Motor neuron (in vitro differentiated cells): Measurements from ENCODE around the gene TADA3. TPM values are rescaled to one million over a fixed set of nuclear protein-coding genes. Genes with fewer than 3 reads are reported as not detected.

Experiments
- ATAC-seq, 8 experiments: fragments of 200-7000 bp; cut with Tn5 transposase; replicated peaks in 6 of 8; 2 replicates each; pipeline ENCODE4 v1.8.0; 2021; ENCODE audit warnings: mild to moderate bottlenecking in 8 of 8, moderate library complexity in 8 of 8
- H3K27ac ChIP-seq, 2 donors: fragments of 250-450 bp; sonication (Bioruptor Pico); 2 replicates each; pipeline ENCODE4 v1.9.0; 2021; ENCODE audit warnings: antibody characterized with exemption in 2 of 2, mild to moderate bottlenecking in 2 of 2, moderate library complexity in 1 of 2
- H3K4me1 ChIP-seq, 2 donors: fragments of 250-450 bp; sonication (Bioruptor Pico); replicated peaks in 1 of 2; 2 replicates each; pipeline ENCODE4 v1.6.1; 2021; ENCODE audit warnings: antibody characterized with exemption in 2 of 2, mild to moderate bottlenecking in 2 of 2, moderate library complexity in 1 of 2
- H3K4me3 ChIP-seq, 5 donors: fragments of 250-450 bp; sonication (Bioruptor Pico); 2 replicates each; pipeline ENCODE4 v1.9.0; 2021; ENCODE audit warnings: antibody characterized with exemption in 5 of 5, mild to moderate bottlenecking in 5 of 5, moderate library complexity in 4 of 5
- WGBS, 10 experiments: fragments of 450-650 bp; shearing (Covaris generic); methylation state at CpG; one replicate each; pipeline ENCODE4 v1.0.0; 2022; 5-methylcytosine and 5-hydroxymethylcytosine counted together
- in situ Hi-C, 9 experiments: fragments of 400-800 bp; cut with MboI; loops; one replicate each; pipeline ENCODE4 v1.15.0; 2021; ENCODE audit warnings: low sequenced_read_pairs in 9 of 9, low pct_unique_long_range_greater_than_20kb in 2 of 9; ENCODE audit not compliant: unreplicated experiment in 9 of 9
- total RNA-seq, 8 experiments: library from RNA; unstranded; fragments of 300-600 nt; gene quantifications; 2 replicates each; pipeline versions ENCODE4 v1.2.3 to v1.2.4, GENCODE V29; 2022

The TADA3 gene
- total RNA-seq, 8 experiments from 2014 or later, result 23.0 to 56.2 (median 40.7) TPM

DNA sequence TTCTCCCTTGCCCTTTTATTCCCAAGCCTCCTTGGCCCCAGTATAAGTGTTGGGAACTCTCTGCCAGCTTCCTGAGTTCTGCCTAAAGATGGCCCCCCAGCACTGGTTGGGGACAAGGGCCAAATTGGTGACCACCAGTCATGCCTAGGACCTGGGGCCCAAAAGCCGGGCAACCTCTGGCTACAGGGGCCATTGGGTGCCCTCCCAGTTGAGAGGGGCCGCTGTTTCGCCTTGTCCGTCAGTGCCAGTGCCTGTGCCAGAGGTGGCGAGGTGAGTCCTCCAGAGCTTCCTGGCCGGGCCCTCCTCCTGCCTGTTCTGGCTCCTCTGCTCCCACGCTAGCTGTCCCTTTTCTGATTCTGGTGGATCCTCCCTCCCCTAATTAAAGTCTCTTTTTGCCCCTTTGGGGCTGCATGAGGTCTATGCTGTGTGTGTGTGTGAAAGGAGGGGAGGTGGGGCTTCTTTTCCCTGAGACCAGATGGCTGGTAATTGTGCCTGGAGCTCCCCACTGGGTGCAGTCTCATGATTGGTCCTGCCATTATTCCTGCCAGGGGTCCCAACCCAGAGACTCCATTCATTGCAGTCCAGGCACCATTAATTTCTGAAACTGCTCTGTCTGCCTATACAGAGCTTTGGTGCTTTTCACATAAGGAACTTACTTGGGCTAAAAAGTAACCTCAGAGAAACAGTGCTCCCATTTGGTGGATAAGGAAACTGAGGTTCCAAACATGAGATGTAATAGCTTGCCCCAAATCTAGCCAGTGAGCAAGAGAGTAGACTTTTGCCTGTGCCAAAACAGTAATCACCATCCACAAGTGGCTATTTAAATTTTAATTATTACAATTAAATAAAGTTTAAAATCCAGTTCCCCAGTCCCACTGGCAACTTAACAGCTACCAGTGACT, 14.7 kb upstream of the TADA3 start:
- Histone ChIP-seq H3K27ac (no peak overlapping the region), H3K4me3 (no peak overlapping the region), H3K4me1 (peaks cover 13 to 17% of the 10 kb centered on the region in 2 donors)
- in situ Hi-C loops, result no loop called here
- ATAC-seq, result peak in 2 of 8 experiments; percentile 13 to 22
- WGBS, 10 experiments, result 67 to 100% (median 93%) methylated on average over 1 to 5 of the region's 7 CpGs; no CpG with 5 or more reads in 4 of the 10 experiments

DNA sequence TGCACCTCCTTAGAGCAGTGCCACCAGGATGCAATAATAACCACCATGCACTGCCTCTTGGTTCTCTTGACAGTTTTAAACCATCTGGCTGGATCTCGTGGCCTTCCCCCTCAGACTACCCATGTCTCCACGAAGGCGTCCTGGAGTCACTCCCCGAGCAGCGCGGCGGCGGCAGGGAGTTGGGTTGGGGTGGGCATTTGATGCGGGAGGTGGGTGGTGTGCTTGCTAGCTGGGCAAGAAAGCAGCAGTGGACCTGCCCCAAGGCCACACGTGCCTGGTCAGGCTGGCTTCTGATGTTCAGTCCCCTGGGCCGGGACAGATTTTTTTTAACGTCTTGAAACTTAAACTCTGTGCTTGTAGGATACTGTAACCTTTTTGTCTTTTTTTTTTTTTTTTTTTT, 13.9 kb upstream of the TADA3 start:
- no peak overlapping the region for H3K4me3 ChIP-seq
- peaks cover 13 to 17% of the 10 kb centered on the region in 2 donors for H3K4me1 ChIP-seq
- in situ Hi-C loops, result no loop called here
- no peak for ATAC-seq
- 17 to 100% (median 96%) methylated on average over 1 to 12 of the region's 12 CpGs; no CpG with 5 or more reads in 2 of the 10 experiments for whole genome bisulfite sequencing, 10 experiments
- H3K27ac ChIP-seq, result no peak overlapping the region

- no peak overlapping the region for H3K27ac ChIP-seq
- 76 to 100% (median 97%) methylated on average over 1 to 5 of the region's 5 CpGs; no CpG with 5 or more reads in 2 of the 10 experiments for WGBS, 10 experiments
- ATAC-seq, result no peak
- in situ Hi-C loops, result no loop called here
- H3K4me3 ChIP-seq, result no peak overlapping the region
- H3K4me1 ChIP-seq, result peaks cover 6 to 11% of the 10 kb centered on the region in 2 donors
Measured at GRCh38 chr3:9804996-9805395, 12.7 kb upstream of the TADA3 start.

DNA sequence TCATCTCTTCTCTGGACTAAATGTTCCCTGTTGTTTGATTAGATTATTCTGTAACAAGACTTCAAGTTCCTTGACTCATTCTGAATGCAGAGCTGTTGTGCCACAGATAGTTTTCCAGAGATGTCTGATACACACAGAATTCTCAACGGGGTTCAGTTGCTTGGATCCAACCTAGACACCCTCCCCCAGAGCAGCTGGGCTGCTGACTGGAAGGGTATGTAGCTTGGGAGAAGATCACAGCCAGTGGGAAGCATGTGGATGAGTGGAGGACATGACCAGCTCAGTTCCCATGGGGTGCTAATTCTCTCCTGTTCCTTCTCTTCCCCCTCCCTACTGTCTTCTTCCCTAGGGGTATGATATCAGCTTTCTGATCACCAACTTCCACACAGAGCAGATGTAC, 11.2 kb upstream of the TADA3 start:
- Histone ChIP-seq H3K4me3 (no peak overlapping the region), H3K27ac (no peak overlapping the region), H3K4me1 (no peaks in the 10 kb centered on the region)
- 40 to 100% (median 80%) methylated on average over 1 of the region's 1 CpG; no CpG with 5 or more reads in 6 of the 10 experiments for WGBS, 10 experiments
- in situ Hi-C loops, result no loop called here
- ATAC-seq, result no peak

- peak in 1 of 8 experiments; percentile 57 for ATAC-seq
- Histone ChIP-seq H3K4me3 (no peak overlapping the region), H3K4me1 (no peaks in the 10 kb centered on the region), H3K27ac (no peak overlapping the region)
- in situ Hi-C loops, result no loop called here
- 40 to 95% (median 91%) methylated on average over 1 to 5 of the region's 5 CpGs; no CpG with 5 or more reads in 5 of the 10 experiments for WGBS, 10 experiments
Measured at GRCh38 chr3:9800529-9800928, 8.3 kb upstream of the TADA3 start.

DNA sequence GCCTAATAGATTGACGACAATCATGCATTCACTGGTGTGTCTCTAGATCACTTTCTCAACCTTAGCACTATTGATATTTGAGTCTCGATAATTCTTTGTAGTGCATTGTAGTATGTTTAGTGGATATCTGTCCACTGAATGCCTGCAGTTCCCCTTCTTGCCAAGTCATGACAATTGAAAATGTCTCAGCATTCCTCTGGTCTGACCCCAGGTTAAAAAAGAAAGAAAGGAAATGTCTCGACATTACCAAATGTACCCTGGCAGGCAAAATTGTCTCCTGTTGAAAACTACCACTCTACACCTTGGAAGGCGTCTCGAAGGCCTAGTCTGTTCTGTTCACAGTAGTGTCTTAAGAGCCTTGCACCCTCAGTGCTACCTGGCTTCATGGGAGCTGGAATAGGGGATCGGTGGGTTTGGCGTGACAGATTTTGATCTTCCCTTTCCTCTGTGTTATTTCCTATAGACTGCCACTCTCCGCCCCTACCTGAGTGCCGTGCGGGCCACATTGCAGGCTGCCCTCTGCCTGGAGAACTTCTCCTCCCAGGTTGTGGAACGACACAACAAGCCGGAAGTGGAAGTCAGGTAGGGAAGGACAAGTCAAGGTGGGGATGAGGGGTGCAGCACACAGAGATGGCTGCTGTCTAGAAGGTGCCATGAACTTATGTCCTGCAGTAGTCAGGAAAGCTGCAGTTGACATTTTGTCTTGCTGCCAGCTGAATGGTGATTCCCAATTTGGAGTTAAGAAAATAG, 5.1 kb upstream of the TADA3 start:
- Histone ChIP-seq H3K4me1 (peaks cover 3 to 4% of the 10 kb centered on the region in 2 donors), H3K27ac (no peak overlapping the region), H3K4me3 (no peak overlapping the region)
- no peak for ATAC-seq
- in situ Hi-C loops, result no loop called here
- 89 to 100% (median 99%) methylated on average over 1 to 8 of the region's 12 CpGs for WGBS, 10 experiments

GRCh38 chr3:9795207-9795606, 2.9 kb upstream of the TADA3 start:
- ATAC-seq, result no peak
- Histone ChIP-seq H3K27ac (no peak overlapping the region), H3K4me1 (peaks cover 3 to 4% of the 10 kb centered on the region in 2 donors), H3K4me3 (no peak overlapping the region)
- in situ Hi-C loops, result no loop called here
- 90 to 100% (median 100%) methylated on average over 1 to 5 of the region's 5 CpGs; no CpG with 5 or more reads in 3 of the 10 experiments for WGBS, 10 experiments

GRCh38 chr3:9794400-9794799, 2.1 kb upstream of the TADA3 start:
- Histone ChIP-seq H3K27ac (no peak overlapping the region), H3K4me3 (no peak overlapping the region), H3K4me1 (peaks cover 3 to 4% of the 10 kb centered on the region in 2 donors)
- no peak for ATAC-seq
- 82 to 100% (median 94%) methylated on average over 1 to 10 of the region's 11 CpGs; no CpG with 5 or more reads in 2 of the 10 experiments for WGBS, 10 experiments
- in situ Hi-C loops, result no loop called here

DNA sequence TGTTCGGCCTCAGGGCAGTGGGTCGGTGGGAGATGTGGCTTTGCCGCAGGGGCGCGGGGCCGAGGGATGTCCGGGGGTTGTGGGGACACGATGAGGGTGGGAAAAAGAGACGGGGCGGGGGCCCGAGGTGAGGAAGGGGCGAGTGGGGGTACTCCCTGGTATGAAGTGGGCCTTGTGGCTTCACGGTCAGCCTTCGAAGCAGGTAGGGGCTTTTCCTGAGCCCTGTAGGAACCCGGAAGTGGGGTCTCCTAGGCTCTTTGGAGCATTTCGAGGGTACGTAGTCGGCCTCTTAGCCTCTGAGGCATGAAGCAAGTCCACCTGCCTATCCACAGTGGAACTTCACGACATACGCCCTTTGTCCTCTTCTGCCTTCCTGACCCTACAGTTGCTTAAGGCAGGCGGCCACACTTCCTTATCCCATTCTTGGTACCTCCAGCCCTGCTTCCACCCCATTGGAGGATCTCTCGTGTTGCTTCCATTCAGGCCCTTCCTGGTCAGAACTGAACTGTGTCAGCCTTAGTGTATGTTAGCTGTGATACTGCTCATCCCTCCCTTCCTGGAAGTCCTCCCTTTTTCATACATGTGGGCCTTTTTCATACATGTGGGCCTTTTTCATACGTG, 998 bp upstream of the TADA3 start:
- Histone ChIP-seq H3K4me3 (peak overlapping the region; percentile 57 to 92 (median 82)), H3K4me1 (peaks cover 3 to 4% of the 10 kb centered on the region in 2 donors), H3K27ac (peak overlapping the region; percentile 99 to 100)
- 0 to 4% (median 0%) methylated on average over 1 to 7 of the region's 23 CpGs; no CpG with 5 or more reads in 3 of the 10 experiments for WGBS, 10 experiments
- in situ Hi-C loops, result no loop called here
- peak; percentile 2 to 34 (median 6) for ATAC-seq

GRCh38 chr3:9791790-9792404, 376 bp downstream of the TADA3 start:
- Histone ChIP-seq H3K4me1 (peaks cover 3 to 4% of the 10 kb centered on the region in 2 donors), H3K27ac (peak overlapping the region; percentile 99 to 100), H3K4me3 (peak overlapping the region; percentile 57 to 92 (median 82))
- 10 to 93% (median 46%) methylated on average over 1 to 7 of the region's 14 CpGs; no CpG with 5 or more reads in 1 of the 10 experiments for WGBS, 10 experiments
- no peak for ATAC-seq
- in situ Hi-C loops, result no loop called here

DNA sequence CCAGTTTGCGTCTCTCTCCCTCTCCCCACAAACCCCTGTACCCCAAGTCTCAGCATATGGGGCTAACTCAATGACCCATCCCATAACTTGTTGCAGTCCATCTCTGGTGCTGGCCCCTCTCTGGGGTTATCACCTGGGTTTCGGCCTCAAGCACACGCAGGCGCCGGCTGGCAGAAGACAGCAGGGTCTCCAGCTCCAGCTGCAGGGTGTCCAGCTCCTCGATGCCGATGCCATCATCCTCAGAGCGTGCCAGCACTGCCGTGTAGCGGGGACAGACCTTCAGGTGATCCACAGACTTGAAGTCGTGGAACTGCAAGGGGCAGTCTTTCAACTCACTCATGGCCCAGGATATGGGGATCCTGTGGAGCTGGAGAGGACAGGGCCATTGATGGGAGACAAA, 1.1 kb downstream of the TADA3 start:
- no peak overlapping the region for H3K4me3 ChIP-seq
- in situ Hi-C loops, result no loop called here
- peaks cover 3 to 4% of the 10 kb centered on the region in 2 donors for H3K4me1 ChIP-seq
- ATAC-seq, result no peak
- H3K27ac ChIP-seq, result no peak overlapping the region
- WGBS, 10 experiments, result 87 to 100% (median 100%) methylated on average over 1 to 6 of the region's 11 CpGs; no CpG with 5 or more reads in 7 of the 10 experiments

- in situ Hi-C loops, result no loop called here
- Histone ChIP-seq H3K4me1 (no peaks in the 10 kb centered on the region), H3K4me3 (no peak overlapping the region), H3K27ac (no peak overlapping the region)
- 83 to 100% (median 96%) methylated on average over 1 to 5 of the region's 6 CpGs; no CpG with 5 or more reads in 4 of the 10 experiments for WGBS, 10 experiments
- no peak for ATAC-seq
Measured at GRCh38 chr3:9787714-9788113, 4.6 kb downstream of the TADA3 start.
